Measurements from ENCODE around the gene SYAP1.

GRCh38 chrX:16756724-16757123 lies 37.3 kb downstream of the SYAP1 start:
- TF ChIP-seq, protein P1, sequence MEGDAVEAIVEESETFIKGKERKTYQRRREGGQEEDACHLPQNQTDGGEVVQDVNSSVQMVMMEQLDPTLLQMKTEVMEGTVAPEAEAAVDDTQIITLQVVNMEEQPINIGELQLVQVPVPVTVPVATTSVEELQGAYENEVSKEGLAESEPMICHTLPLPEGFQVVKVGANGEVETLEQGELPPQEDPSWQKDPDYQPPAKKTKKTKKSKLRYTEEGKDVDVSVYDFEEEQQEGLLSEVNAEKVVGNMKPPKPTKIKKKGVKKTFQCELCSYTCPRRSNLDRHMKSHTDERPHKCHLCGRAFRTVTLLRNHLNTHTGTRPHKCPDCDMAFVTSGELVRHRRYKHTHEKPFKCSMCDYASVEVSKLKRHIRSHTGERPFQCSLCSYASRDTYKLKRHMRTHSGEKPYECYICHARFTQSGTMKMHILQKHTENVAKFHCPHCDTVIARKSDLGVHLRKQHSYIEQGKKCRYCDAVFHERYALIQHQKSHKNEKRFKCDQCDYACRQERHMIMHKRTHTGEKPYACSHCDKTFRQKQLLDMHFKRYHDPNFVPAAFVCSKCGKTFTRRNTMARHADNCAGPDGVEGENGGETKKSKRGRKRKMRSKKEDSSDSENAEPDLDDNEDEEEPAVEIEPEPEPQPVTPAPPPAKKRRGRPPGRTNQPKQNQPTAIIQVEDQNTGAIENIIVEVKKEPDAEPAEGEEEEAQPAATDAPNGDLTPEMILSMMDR (IDR thresholded peaks at IDR 0.05 in 2 of 3, conservative IDR thresholded peaks at IDR 0.05 in 1 of 3; ENCODE audit: control insufficient read depth in 2 of 3, extremely low read depth in 1 of 3, insufficient read depth in 1 of 3, low read depth in 3 of 3, low read length in 3 of 3), result no peak
- TF ChIP-seq USF1 (IDR thresholded peaks at IDR 0.05; ENCODE audit: borderline replicate concordance, extremely low read length, insufficient read depth, low read depth, low read length), result no peak
- TF ChIP-seq POLR2AphosphoS2 (IDR thresholded peaks at IDR 0.05; ENCODE audit: low read depth, low read length), result no peak
- no peak for TF ChIP-seq TBL1XR1 (IDR thresholded peaks at IDR 0.05; ENCODE audit: low read depth, low read length)
- no peak for TF ChIP-seq BRCA1 (IDR thresholded peaks at IDR 0.05; ENCODE audit: low read depth, low read length)
- no peak for TF ChIP-seq POU2F2 (IDR thresholded peaks at IDR 0.05; ENCODE audit: borderline replicate concordance, low read depth, low read length)
- TF ChIP-seq POLR2AphosphoS5 (IDR thresholded peaks at IDR 0.05; ENCODE audit: low read length), result no peak
- TF ChIP-seq EZH2 (IDR thresholded peaks at IDR 0.05; ENCODE audit: borderline replicate concordance, control insufficient read depth, low read depth, low read length), result no peak
- TF ChIP-seq, protein P2, sequence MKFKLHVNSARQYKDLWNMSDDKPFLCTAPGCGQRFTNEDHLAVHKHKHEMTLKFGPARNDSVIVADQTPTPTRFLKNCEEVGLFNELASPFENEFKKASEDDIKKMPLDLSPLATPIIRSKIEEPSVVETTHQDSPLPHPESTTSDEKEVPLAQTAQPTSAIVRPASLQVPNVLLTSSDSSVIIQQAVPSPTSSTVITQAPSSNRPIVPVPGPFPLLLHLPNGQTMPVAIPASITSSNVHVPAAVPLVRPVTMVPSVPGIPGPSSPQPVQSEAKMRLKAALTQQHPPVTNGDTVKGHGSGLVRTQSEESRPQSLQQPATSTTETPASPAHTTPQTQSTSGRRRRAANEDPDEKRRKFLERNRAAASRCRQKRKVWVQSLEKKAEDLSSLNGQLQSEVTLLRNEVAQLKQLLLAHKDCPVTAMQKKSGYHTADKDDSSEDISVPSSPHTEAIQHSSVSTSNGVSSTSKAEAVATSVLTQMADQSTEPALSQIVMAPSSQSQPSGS (IDR thresholded peaks at IDR 0.05; ENCODE audit: low read length), result no peak
- TF ChIP-seq POLR2A (IDR thresholded peaks at IDR 0.05; ENCODE audit: low read depth, low read length), result no peak
- TF ChIP-seq RAD21 (IDR thresholded peaks at IDR 0.05; ENCODE audit: insufficient read depth, low read depth, low read length), result no peak
- TF ChIP-seq TCF7 (IDR thresholded peaks at IDR 0.05; ENCODE audit: borderline replicate concordance), result no peak
- TF ChIP-seq, protein P3, sequence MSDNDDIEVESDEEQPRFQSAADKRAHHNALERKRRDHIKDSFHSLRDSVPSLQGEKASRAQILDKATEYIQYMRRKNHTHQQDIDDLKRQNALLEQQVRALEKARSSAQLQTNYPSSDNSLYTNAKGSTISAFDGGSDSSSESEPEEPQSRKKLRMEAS (IDR thresholded peaks at IDR 0.05; ENCODE audit: low read depth, low read length), result no peak
